WTC11 (cell line): ENCODE results near the gene LRRFIP1. TPM values are rescaled to one million over a fixed set of nuclear protein-coding genes. Genes with fewer than 3 reads are reported as not detected.

Experiments used
- ATAC-seq: fragments of 200-7000 bp; cut with Tn5 transposase; 2 replicates; pipeline ENCODE4 v1.10.0; 2021; ENCODE audit warnings: mild to moderate bottlenecking, moderate library complexity
- CTCF ChIA-PET: fragments of 300-600 bp; sonication (Branson Sonifier 250); formaldehyde crosslinking; loops from one replicate; lab custom pipeline; 2021; ENCODE audit warnings: antibody characterized with exemption; lab: Charles Lee
- POLR2A ChIA-PET: fragments of 350-600 bp; sonication (Branson Sonifier 250); formaldehyde crosslinking; loops from one replicate; lab custom pipeline; 2021; ENCODE audit warnings: antibody characterized with exemption; lab: Charles Lee
- DNase-seq: peaks from one replicate; pipeline ENCODE4 v3.0.0; 2021; ENCODE audit warnings: low spot score
- H3K27ac Mint-ChIP-seq: 2 replicates; pipeline ENCODE4 v1.8.0; 2021; ENCODE audit warnings: mixed read lengths
- H3K27me3 Mint-ChIP-seq: 2 replicates; pipeline ENCODE4 v1.8.0; 2021; ENCODE audit warnings: low read depth, mild to moderate bottlenecking, moderate library complexity, mixed read lengths
- H3K36me3 Mint-ChIP-seq: 2 replicates; pipeline ENCODE4 v1.8.0; 2021; ENCODE audit warnings: mixed read lengths
- H3K4me1 Mint-ChIP-seq: 2 replicates; pipeline ENCODE4 v1.8.0; 2022; ENCODE audit warnings: mixed read lengths
- H3K4me3 Mint-ChIP-seq: 2 replicates; pipeline ENCODE4 v1.8.0; 2021; ENCODE audit warnings: mild to moderate bottlenecking, moderate library complexity, mixed read lengths
- H3K9me3 Mint-ChIP-seq: 2 replicates; pipeline ENCODE4 v1.8.0; 2021; ENCODE audit warnings: mixed read lengths
- CDX4 ChIP-seq: fragments of 250-450 bp; sonication (Bioruptor Pico); IDR thresholded peaks from 2 replicates; pipeline ENCODE4 v1.9.0; 2021; ENCODE audit warnings: moderate library complexity, mild to moderate bottlenecking, inconsistent platforms, borderline replicate concordance
- CREM ChIP-seq: sonication (generic); formaldehyde crosslinking; IDR thresholded peaks from 2 replicates; pipeline ENCODE4 v1.8.1; 2022; ENCODE audit warnings: mild to moderate bottlenecking, missing genetic modification reagents, moderate library complexity
- ERG ChIP-seq: fragments of 250-450 bp; sonication (Bioruptor Pico); IDR thresholded peaks from 2 replicates; pipeline ENCODE4 v1.8.0; 2021; ENCODE audit warnings: mild to moderate bottlenecking
- ESRRA ChIP-seq: sonication (generic); formaldehyde crosslinking; IDR thresholded peaks from 2 replicates; pipeline ENCODE4 v1.8.1; 2022; ENCODE audit warnings: mild to moderate bottlenecking, missing genetic modification reagents, borderline replicate concordance
- FOXK1 ChIP-seq: sonication (generic); formaldehyde crosslinking; IDR thresholded peaks from 2 replicates; pipeline ENCODE4 v1.8.0; 2022; ENCODE audit warnings: mild to moderate bottlenecking, moderate library complexity, missing genetic modification reagents
- GABPB1 ChIP-seq: sonication (generic); formaldehyde crosslinking; IDR thresholded peaks from 2 replicates; pipeline ENCODE4 v1.8.1; 2023; ENCODE audit warnings: mild to moderate bottlenecking, missing genetic modification reagents
- HMGXB4 ChIP-seq: sonication (generic); formaldehyde crosslinking; IDR thresholded peaks from 2 replicates; pipeline ENCODE4 v1.8.1; 2023; ENCODE audit warnings: mild to moderate bottlenecking, moderate library complexity, missing genetic modification reagents
- JAZF1 ChIP-seq: fragments of 250-450 bp; sonication (Bioruptor Pico); IDR thresholded peaks from 2 replicates; pipeline ENCODE4 v1.9.0; 2021; ENCODE audit warnings: moderate library complexity, mild to moderate bottlenecking, inconsistent platforms
- NR1H2 ChIP-seq: sonication (generic); formaldehyde crosslinking; IDR thresholded peaks from 2 replicates; pipeline ENCODE4 v1.9.0; 2021; ENCODE audit warnings: mild to moderate bottlenecking, moderate library complexity, missing genetic modification reagents
- NR3C1 ChIP-seq: sonication (generic); formaldehyde crosslinking; conservative IDR thresholded peaks from 2 replicates; pipeline ENCODE4 v1.8.1; 2023; ENCODE audit warnings: low read depth, mild to moderate bottlenecking, missing genetic modification reagents
- OVOL2 ChIP-seq: fragments of 250-450 bp; sonication (Bioruptor Pico); IDR thresholded peaks from 2 replicates; pipeline ENCODE4 v1.9.0; 2021; ENCODE audit warnings: mild to moderate bottlenecking, borderline replicate concordance
- PRRX2 ChIP-seq: fragments of 250-450 bp; sonication (Bioruptor Pico); IDR thresholded peaks from 2 replicates; pipeline ENCODE4 v1.8.0; 2021; ENCODE audit warnings: mild to moderate bottlenecking
- RORB ChIP-seq: fragments of 250-450 bp; sonication (Bioruptor Pico); IDR thresholded peaks from 2 replicates; pipeline ENCODE4 v1.9.0; 2021; ENCODE audit warnings: mild to moderate bottlenecking
- ZNF121 ChIP-seq: sonication (generic); formaldehyde crosslinking; IDR thresholded peaks from 2 replicates; pipeline ENCODE4 v1.8.0; 2023; ENCODE audit warnings: missing genetic modification reagents
- ZNF138 ChIP-seq: sonication (generic); formaldehyde crosslinking; conservative IDR thresholded peaks from 2 replicates; pipeline ENCODE4 v1.8.1; 2022; ENCODE audit warnings: mild to moderate bottlenecking, moderate library complexity, missing genetic modification reagents
- total RNA-seq: library from RNA; stranded (reverse); gene quantifications from 3 replicates; pipeline ENCODE4 v1.2.3, GENCODE V29; 2021
- TF ChIP-seq, protein P1 (sequence below): sonication (generic); formaldehyde crosslinking; IDR thresholded peaks from 2 replicates; pipeline ENCODE4 v1.8.0; 2022; ENCODE audit warnings: mild to moderate bottlenecking, missing genetic modification reagents

LRRFIP1 gene
- total RNA-seq, 1 experiment from 2014 or later = 88.4 TPM

DNA sequence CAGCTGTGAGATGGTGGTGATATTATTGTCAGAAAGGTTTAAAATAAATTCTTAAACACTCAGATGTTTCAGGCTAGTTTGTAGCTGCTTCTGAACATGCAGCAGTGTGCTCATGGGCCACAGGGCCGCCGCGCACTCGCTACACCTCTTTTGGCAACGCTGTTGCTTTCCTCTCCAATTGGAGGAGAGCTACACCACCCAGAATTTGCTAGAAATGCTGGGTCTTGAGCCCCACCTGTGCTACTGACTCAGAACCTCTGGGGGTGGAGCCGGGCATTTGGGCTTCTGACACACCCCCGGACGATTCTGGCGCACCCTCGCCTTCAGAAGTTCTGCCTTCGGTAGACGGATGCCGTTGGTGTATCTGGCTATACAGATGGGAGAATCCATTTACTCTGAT, 15.7 kb downstream of the LRRFIP1 start (continued):
- no peak for TF ChIP-seq HMGXB4 (CRISPR knock-in tag)

DNA sequence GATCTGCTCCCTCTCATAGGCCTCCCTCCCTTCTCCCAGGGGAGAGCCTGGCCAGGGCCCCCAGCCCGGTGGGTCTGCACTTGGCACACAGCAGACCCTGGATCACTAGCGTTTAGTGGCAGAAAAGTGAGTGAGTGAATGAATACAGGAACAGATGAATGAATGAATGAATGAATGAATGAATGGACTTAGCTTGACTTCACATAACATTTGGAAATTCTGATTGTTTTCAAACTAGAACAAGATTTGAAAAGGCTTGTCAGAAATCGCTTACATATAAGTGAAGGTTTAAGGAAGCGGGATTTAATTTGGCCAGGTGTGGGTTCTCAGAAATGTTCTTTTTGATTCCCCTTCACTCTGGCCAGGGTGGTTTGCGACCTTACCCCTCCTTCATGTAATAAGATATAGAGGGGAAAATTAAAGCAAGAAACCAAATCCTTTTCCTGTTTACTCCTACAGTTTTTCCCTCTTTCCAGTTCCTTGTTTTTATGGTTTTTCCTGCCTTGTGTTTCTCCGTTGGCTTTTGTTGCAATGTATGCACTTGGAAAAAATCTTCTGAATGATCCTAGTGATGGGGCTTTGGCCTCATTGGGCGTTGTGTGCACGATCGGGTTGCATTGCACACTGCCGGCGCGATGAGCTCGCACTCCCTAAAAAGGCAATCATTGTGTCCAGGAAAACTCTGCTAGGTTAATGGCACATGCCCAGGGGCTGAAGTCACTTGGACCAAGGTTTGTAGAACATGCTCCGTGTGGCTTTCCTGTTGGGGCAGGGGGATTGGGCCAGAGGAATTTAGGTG, 16.4 kb downstream of the LRRFIP1 start:
- CTCF ChIA-PET = no interaction called here
- POLR2A ChIA-PET = no interaction called here
- no peak overlapping the region for H3K27ac Mint-ChIP-seq
- peaks cover 28% of the 10 kb centered on the region for H3K36me3 Mint-ChIP-seq
- peaks cover 4% of the 10 kb centered on the region for H3K9me3 Mint-ChIP-seq
- H3K4me1 Mint-ChIP-seq = peaks cover 5% of the 10 kb centered on the region
- H3K27me3 Mint-ChIP-seq = no peaks in the 10 kb centered on the region
- ATAC-seq = no peak
- TF ChIP-seq CREM (no peak), NR1H2 (no peak), JAZF1 (no peak), CDX4 (no peak)
- TF ChIP-seq, all 79 proteins: peak for 0
- DNase-seq = no peak
- H3K4me3 Mint-ChIP-seq = no peak overlapping the region

- H3K36me3 Mint-ChIP-seq = peaks cover 28% of the 10 kb centered on the region
- H3K27me3 Mint-ChIP-seq = no peaks in the 10 kb centered on the region
- peaks cover 5% of the 10 kb centered on the region for H3K4me1 Mint-ChIP-seq
- ChIA-PET POLR2A (no interaction called here), CTCF (no interaction called here)
- peaks cover 4% of the 10 kb centered on the region for H3K9me3 Mint-ChIP-seq
- TF ChIP-seq, protein P1, sequence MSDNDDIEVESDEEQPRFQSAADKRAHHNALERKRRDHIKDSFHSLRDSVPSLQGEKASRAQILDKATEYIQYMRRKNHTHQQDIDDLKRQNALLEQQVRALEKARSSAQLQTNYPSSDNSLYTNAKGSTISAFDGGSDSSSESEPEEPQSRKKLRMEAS = no peak
- TF ChIP-seq NR3C1 (CRISPR knock-in tag) (no peak), GABPB1 (no peak), ESRRA (CRISPR knock-in tag) (no peak), OVOL2 (CRISPR knock-in tag) (no peak), FOXK1 (no peak)
- ATAC-seq (no peak), DNase-seq (no peak)
- no peak overlapping the region for H3K4me3 Mint-ChIP-seq
- no peak overlapping the region for H3K27ac Mint-ChIP-seq
Observed at GRCh38 chr2:237644381-237644703, 17.0 kb downstream of the LRRFIP1 start.

DNA sequence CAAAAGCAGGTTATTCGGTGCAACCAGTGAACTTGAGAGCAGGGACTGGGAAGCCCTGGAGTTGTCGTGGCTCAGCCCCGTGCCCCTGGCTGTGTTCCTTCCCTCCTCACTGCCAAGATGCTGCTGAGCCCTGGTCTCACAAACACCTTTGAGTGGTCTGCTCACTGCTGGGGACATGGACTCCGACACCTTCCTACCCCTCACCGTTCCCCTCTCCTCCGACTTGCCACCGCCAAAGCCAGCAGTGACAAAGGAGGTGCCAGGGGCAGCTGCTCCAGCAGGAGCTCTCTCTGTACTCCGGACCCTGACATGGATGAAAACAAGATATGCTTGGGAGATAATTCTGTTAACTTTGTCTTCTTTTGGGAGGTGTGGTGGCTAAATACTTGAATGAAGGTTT, 17.9 kb downstream of the LRRFIP1 start:
- CTCF ChIA-PET = no interaction called here
- no peaks in the 10 kb centered on the region; the same call in 1 of the 2 replicates for H3K27me3 Mint-ChIP-seq
- TF ChIP-seq HMGXB4 (CRISPR knock-in tag) (no peak), CREM (no peak), ZNF121 (CRISPR knock-in tag) (no peak), ERG (CRISPR knock-in tag) (no peak), RORB (CRISPR knock-in tag) (no peak), PRRX2 (CRISPR knock-in tag) (no peak), ZNF138 (CRISPR knock-in tag) (no peak)
- TF ChIP-seq, all 79 proteins: peak for 0
- no peak overlapping the region for H3K4me3 Mint-ChIP-seq
- H3K36me3 Mint-ChIP-seq = peaks cover 34% of the 10 kb centered on the region
- H3K27ac Mint-ChIP-seq = 0 out of 2 replicates have a peak overlapping the region, but pooled peaks have one; percentile 13
- DNase-seq = no peak
- no peak for ATAC-seq
- peaks cover 9% of the 10 kb centered on the region for H3K4me1 Mint-ChIP-seq
- POLR2A ChIA-PET = no interaction called here
- H3K9me3 Mint-ChIP-seq = peaks cover 4% of the 10 kb centered on the region
